ENCODE data around the gene SGK1. TPM values are rescaled to one million over a fixed set of nuclear protein-coding genes. Genes with fewer than 3 reads are reported as not detected.
"Not testable (repeated sequence)": the region's sequence is repeated elsewhere in the genome, so short reads cannot be mapped to it uniquely, and the experiment has no call there.

Gene SGK1
- total RNA-seq, 8 experiments from 2014 or later, result 4.2 to 377 (median 21.4) TPM

DNA sequence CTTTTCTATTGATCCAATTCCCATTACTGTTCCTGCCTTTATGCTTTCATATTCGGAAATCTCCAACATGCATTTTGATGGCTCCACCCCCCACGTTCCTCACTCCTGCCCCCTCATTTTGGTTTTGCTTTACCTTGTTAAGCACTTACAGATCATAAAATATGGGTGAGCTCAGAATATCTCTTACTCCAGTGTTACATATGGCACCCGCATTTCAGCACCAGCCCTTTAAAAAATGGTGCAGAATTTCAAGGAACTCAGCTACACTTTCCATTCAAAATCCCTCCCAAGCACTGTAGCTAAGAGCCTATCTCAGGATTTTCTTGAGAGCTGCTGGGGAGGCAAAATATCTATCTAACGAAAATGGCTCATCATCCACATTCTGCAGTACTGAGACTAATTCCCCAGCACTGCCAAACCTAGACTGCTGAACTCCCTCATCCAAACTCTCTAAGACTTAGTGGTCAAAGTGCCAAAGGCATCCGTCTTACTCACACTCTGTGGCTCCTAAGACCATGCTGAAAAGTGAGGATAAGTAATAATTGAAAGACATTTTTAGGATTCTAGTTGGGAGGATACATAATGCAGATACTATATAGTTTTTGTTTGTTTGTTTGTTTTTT, 7.8 kb downstream of the SGK1 start:
- 63 to 100% (median 83%) methylated on average over 1 to 4 of the region's 5 CpGs for WGBS, 10 experiments
- no peak overlapping the region for H3K4me3 ChIP-seq
- ATAC-seq (replicated peaks in 6 of 8), result no peak
- in situ Hi-C loops (cut with MboI; ENCODE audit: low pct_unique_long_range_greater_than_20kb in 2 of 9, low sequenced_read_pairs in 9 of 9, unreplicated experiment in 9 of 9), result no loop called here
- no peaks in the 10 kb centered on the region for H3K4me1 ChIP-seq (replicated peaks in 1 of 2)
- H3K27ac ChIP-seq, result no peak overlapping the region

DNA sequence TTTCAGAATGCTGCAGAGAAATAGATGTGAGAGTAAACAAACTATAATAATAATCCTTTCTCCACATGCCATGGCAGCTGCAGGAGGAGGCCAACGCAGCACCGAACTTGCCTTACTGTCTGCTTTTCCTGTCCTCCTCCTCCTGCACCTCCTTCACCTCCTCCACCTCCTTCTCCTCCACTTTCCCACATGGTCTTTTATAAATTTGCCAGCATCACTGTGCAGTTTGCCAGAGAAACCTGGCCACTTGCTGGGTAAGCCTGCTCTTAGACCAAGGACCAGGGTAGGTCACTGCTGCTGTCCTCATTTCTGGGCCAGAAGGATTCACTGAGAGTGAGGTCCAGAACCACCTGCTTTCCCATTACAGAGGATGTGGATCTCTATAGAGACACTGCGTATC, 8.7 kb downstream of the SGK1 start:
- 80 to 100% (median 91%) methylated on average over 1 to 3 of the region's 3 CpGs; no CpG with 5 or more reads in 4 of the 10 experiments for WGBS, 10 experiments
- Histone ChIP-seq H3K27ac (no peak overlapping the region), H3K4me3 (no peak overlapping the region), H3K4me1 (replicated peaks in 1 of 2) (no peaks in the 10 kb centered on the region)
- in situ Hi-C loops (cut with MboI; ENCODE audit: low pct_unique_long_range_greater_than_20kb in 2 of 9, low sequenced_read_pairs in 9 of 9, unreplicated experiment in 9 of 9), result no loop called here
- no peak for ATAC-seq (replicated peaks in 6 of 8)

DNA sequence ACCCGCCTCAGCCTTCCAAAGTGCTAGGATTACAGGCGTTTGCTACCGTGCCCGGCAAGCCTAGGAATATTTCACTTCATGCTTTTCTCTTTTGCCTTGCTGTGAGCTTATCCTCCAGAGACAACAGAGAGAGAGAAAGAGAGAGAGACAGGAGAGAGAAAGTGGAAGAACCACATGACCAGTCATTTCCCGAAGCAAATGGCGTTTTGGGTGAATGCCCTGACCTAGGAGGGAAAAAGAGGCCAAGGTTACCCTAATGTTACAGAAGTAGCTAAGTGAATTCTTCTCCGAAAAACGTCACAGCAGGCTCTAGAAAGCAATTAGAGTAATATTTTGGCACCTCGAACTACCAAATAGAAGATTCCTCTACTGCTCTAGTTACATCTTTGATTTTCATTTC, 9.1 kb downstream of the SGK1 start:
- ATAC-seq (replicated peaks in 6 of 8), result no peak
- Histone ChIP-seq H3K4me1 (replicated peaks in 1 of 2) (no peaks in the 10 kb centered on the region), H3K27ac (no peak overlapping the region), H3K4me3 (no peak overlapping the region)
- in situ Hi-C loops (cut with MboI; ENCODE audit: low pct_unique_long_range_greater_than_20kb in 2 of 9, low sequenced_read_pairs in 9 of 9, unreplicated experiment in 9 of 9), result no loop called here
- 66 to 100% (median 82%) methylated on average over 4 to 8 of the region's 9 CpGs; no CpG with 5 or more reads in 2 of the 10 experiments for WGBS, 10 experiments

DNA sequence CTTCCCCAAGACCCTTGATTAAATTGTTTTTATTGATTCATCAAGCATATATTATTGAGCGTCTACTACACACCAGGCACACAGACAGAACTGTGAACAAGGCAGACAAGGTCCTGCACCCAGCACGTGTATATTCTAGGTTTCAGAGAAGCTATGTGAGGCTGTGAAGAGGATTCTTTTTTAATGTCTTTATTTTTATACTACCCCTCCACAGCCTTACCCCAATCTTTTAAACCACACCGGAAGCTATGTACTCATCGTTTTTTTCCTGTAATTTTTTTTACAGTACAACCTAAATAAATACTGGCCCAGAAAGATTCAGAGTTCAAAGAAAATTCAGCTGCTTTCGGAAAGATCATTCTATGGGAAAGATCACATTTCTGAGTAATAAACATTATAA, 10.0 kb downstream of the SGK1 start:
- ATAC-seq (replicated peaks in 6 of 8), result no peak
- Histone ChIP-seq H3K4me1 (replicated peaks in 1 of 2) (no peaks in the 10 kb centered on the region), H3K4me3 (no peak overlapping the region), H3K27ac (no peak overlapping the region)
- 69 to 100% (median 81%) methylated on average over 1 to 5 of the region's 5 CpGs for WGBS, 10 experiments
- in situ Hi-C loops (cut with MboI; ENCODE audit: low pct_unique_long_range_greater_than_20kb in 2 of 9, low sequenced_read_pairs in 9 of 9, unreplicated experiment in 9 of 9), result no loop called here

DNA sequence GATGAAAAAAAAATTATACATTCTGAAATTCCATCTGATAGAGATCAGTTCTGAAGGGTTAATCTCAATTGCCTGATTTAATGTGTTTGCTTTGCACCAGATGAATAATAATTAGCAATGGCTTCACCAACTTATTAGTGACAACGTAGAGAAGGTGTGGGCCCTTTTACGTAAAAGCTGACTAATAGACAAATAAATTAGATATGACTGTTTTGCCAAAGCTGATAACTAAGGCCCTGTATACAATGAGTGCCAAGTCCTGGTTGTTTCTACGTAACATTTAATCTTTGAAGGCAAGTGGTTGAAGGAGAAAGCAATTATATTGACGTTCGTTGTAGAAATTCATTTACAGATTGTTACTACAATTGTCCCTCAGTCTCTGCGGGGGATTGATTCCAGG, 10.8 kb downstream of the SGK1 start:
- Histone ChIP-seq H3K4me1 (replicated peaks in 1 of 2) (no peaks in the 10 kb centered on the region), H3K27ac (no peak overlapping the region), H3K4me3 (no peak overlapping the region)
- 61 to 100% (median 94%) methylated on average over 1 to 6 of the region's 6 CpGs for WGBS, 10 experiments
- in situ Hi-C loops (cut with MboI; ENCODE audit: low pct_unique_long_range_greater_than_20kb in 2 of 9, low sequenced_read_pairs in 9 of 9, unreplicated experiment in 9 of 9), result no loop called here
- no peak for ATAC-seq (replicated peaks in 6 of 8)

DNA sequence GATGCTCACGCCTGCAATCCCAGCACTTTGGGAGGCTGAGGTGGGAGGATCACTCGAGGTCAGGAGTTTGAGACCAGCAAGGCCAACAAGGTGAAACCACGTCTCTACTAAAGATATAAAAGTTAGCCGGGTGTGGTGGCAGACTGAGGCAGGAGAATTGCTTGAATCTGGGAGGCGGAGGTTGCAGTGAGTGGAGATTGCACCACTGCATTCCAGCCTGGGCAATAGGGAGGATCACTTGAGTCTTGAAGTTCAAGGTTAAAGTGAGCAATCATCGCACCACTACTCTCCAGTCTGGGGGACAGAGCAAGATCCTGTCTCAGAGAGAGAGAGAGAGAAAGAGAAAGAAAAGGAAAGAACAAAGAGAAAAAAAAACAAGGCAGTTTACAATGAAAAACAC, 13.5 kb downstream of the SGK1 start:
- H3K4me3 ChIP-seq; in situ Hi-C loops (cut with MboI; ENCODE audit: low pct_unique_long_range_greater_than_20kb in 2 of 9, low sequenced_read_pairs in 9 of 9, unreplicated experiment in 9 of 9); H3K27ac ChIP-seq; H3K4me1 ChIP-seq (replicated peaks in 1 of 2): not testable (repeated sequence)
- 57 to 100% (median 84%) methylated on average over 1 to 6 of the region's 6 CpGs for WGBS, 10 experiments
- ATAC-seq (replicated peaks in 6 of 8), result peak in 1 of 8 experiments; percentile 32

DNA sequence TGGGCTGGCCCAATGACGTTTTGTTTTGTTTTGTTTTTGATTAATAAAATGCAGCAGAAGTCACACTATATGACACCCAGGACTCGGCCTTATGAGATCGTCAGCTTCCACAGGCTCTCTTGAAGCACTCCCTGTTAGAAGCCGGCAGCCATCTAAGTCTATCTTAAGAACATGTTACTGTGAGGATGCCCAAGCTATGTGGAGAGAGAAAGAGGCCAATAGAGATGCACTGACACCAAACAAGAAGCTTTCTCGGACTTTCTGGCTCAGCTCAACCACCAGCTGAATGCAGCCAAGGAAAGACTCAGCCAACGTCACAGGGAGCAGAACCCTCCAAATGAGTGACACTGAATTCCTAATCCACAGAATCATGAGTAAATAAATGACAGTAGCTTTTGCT, 14.0 kb downstream of the SGK1 start:
- no peak overlapping the region for H3K27ac ChIP-seq
- ATAC-seq (replicated peaks in 6 of 8), result no peak
- no peaks in the 10 kb centered on the region for H3K4me1 ChIP-seq (replicated peaks in 1 of 2)
- in situ Hi-C loops (cut with MboI; ENCODE audit: low pct_unique_long_range_greater_than_20kb in 2 of 9, low sequenced_read_pairs in 9 of 9, unreplicated experiment in 9 of 9), result no loop called here
- no peak overlapping the region for H3K4me3 ChIP-seq
- WGBS, 10 experiments, result 0 to 100% (median 64%) methylated on average over 1 to 6 of the region's 6 CpGs

DNA sequence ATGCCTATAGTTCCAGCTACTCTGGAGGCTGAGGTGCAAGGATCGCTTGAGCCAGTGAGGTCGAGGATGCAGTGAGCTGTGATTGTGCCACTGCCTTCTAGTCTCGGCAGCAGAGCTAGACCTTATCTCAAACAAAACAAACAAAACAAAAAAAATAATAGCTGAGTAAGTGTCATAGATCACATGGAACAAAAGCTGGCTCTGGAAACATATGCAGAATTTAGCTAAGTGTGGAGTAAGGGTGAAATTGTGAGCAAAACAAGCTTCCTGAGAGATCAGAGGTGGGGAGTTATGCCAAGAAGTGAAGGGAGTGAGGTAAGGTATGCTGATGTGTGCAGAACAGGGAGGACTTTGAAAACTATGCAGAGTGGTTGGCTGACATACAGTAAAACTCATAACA, 18.7 kb downstream of the SGK1 start:
- Histone ChIP-seq H3K4me1 (replicated peaks in 1 of 2) (no peaks in the 10 kb centered on the region), H3K27ac (no peak overlapping the region), H3K4me3 (no peak overlapping the region)
- 63 to 100% (median 85%) methylated on average over 1 to 3 of the region's 3 CpGs; no CpG with 5 or more reads in 2 of the 10 experiments for WGBS, 10 experiments
- ATAC-seq (replicated peaks in 6 of 8), result peak in 3 of 8 experiments; percentile 90 to 93 (median 92)
- in situ Hi-C loops (cut with MboI; ENCODE audit: low pct_unique_long_range_greater_than_20kb in 2 of 9, low sequenced_read_pairs in 9 of 9, unreplicated experiment in 9 of 9), result no loop called here

DNA sequence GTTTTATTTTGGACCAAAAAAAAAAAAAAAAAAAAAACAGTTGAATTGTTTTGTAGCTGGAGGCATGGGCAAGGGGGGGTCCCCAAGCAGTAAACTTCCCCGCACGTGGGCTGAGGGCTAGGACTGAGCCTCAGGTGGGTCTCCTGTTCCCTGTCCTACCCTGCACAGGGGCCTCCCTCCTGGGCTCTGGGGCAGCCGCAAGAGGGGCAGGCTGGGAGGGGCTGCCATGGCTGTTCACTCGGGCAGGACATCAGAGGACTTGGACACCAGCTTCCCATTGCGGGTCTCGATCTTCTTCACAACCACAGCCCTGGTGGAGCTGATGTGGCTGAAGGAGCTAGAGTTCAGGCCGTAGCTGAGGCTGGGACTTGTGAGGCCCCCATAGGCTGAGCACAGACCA, 21.1 kb downstream of the SGK1 start:
- in situ Hi-C loops (cut with MboI; ENCODE audit: low pct_unique_long_range_greater_than_20kb in 2 of 9, low sequenced_read_pairs in 9 of 9, unreplicated experiment in 9 of 9), result no loop called here
- Histone ChIP-seq H3K4me1 (replicated peaks in 1 of 2) (peaks cover 0 to 9% of the 10 kb centered on the region in 2 donors), H3K27ac (no peak overlapping the region), H3K4me3 (no peak overlapping the region)
- WGBS, 10 experiments, result 90 to 100% (median 100%) methylated on average over 2 to 6 of the region's 7 CpGs; no CpG with 5 or more reads in 5 of the 10 experiments
- ATAC-seq (replicated peaks in 6 of 8), result no peak

DNA sequence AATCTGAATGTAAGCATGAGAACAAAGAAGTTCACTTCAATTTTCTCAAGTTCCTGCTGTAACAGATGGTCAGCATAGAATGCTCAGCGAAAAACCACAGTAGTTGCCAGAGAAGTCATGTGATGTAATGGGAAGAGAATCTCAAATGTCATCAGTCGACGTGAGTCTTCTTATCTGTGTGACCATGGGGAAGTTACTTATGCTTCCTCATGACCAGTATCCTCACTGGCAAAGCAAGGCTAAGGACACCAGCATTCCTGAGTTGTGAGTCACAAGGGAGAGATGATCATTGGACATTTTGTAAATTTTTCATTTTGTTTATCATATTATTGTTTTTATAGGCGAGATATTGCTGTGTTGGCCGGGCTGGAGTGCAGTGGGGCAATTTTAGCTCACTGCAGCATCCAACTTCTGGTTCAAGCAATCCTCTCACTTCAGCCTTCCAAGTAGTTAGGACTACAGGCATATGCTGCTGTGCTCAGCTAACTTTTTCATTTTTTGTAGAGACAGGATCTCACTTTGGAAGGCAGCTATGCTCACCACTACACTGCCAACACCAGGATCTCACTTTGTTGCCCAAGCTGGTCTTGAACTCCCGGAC, 21.9 kb downstream of the SGK1 start:
- in situ Hi-C loops (cut with MboI; ENCODE audit: low pct_unique_long_range_greater_than_20kb in 2 of 9, low sequenced_read_pairs in 9 of 9, unreplicated experiment in 9 of 9), result no loop called here
- WGBS, 10 experiments, result 7 to 90% (median 54%) methylated on average over 3 to 5 of the region's 6 CpGs; no CpG with 5 or more reads in 2 of the 10 experiments
- Histone ChIP-seq H3K4me1 (replicated peaks in 1 of 2) (peaks cover 0 to 9% of the 10 kb centered on the region in 2 donors), H3K4me3 (no peak overlapping the region), H3K27ac (no peak overlapping the region)
- ATAC-seq (replicated peaks in 6 of 8), result peak in 7 of 8 experiments; percentile 26 to 80 (median 68)

DNA sequence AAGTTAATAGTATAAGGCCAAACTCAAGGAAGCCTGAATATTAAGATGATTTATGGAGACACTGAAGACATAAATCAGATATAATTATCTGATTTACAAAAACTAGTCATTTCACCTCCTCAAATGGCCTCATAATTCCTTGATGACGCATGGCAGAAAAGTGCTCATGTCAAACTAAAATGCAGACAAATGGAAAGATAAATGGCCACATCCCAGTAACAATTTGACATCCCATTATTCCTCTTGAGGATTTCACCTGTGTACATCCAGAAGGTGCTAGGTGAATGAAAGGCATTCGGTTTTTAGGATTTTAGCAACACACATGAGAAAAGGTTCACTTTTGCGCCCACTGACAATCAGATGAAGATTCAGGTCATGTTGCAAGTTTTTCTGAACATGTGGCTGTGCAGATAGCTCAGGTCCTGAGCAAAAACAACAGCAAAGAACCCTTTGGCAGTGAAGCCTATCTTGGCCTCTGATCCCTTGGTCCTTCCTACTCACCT, 24.2 kb downstream of the SGK1 start:
- ATAC-seq (replicated peaks in 6 of 8), result no peak
- Histone ChIP-seq H3K4me1 (replicated peaks in 1 of 2) (peaks cover 0 to 9% of the 10 kb centered on the region in 2 donors), H3K27ac (no peak overlapping the region), H3K4me3 (no peak overlapping the region)
- WGBS, 10 experiments, result 79 to 100% (median 93%) methylated on average over 1 to 3 of the region's 3 CpGs; no CpG with 5 or more reads in 2 of the 10 experiments
- in situ Hi-C loops (cut with MboI; ENCODE audit: low pct_unique_long_range_greater_than_20kb in 2 of 9, low sequenced_read_pairs in 9 of 9, unreplicated experiment in 9 of 9), result no loop called here

DNA sequence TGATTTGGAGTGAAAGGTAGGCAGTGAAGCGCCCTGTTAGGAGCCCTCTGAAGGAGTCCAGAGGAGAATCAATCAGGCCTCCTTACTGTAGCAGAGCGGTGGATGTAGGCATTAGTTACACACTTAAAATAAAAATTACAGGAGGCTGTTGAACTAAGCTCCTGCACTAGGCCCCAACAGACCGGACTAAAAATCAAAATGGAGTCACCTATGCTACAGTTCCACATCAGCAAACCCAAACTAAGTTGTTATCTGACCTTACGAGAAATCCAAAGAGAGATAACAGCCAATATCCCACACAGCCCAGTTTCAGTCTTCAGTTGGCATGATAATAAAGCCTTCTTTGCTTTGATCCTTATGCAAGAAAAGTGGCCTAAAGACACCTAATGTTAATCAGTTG, 26.8 kb downstream of the SGK1 start:
- Histone ChIP-seq H3K27ac (no peak overlapping the region), H3K4me3 (no peak overlapping the region), H3K4me1 (replicated peaks in 1 of 2) (peaks cover 0 to 9% of the 10 kb centered on the region in 2 donors)
- 80 to 100% (median 91%) methylated on average over 1 to 4 of the region's 4 CpGs; no CpG with 5 or more reads in 1 of the 10 experiments for WGBS, 10 experiments
- no peak for ATAC-seq (replicated peaks in 6 of 8)
- in situ Hi-C loops (cut with MboI; ENCODE audit: low pct_unique_long_range_greater_than_20kb in 2 of 9, low sequenced_read_pairs in 9 of 9, unreplicated experiment in 9 of 9), result no loop called here

DNA sequence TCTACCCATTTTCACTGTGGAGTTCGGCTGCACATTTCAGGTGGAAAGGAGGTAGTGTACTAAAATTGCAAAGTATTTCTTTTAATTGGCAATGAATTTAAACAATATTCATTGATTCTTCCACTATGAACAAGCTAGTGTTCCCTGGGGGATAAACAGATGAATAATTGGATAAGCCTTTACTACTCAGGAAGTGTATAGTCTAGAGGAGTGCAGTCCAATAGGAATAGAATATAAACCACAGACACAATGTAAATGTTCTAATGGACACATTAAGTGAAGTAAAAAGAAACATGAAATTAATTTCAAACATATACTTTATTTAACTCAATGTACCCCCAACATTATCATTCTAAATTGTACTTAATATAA, 28.7 kb downstream of the SGK1 start:
- Histone ChIP-seq H3K4me1 (replicated peaks in 1 of 2) (peaks cover 0 to 9% of the 10 kb centered on the region in 2 donors), H3K27ac (no peak overlapping the region), H3K4me3 (no peak overlapping the region)
- WGBS, 10 experiments, result 56 to 100% (median 86%) methylated on average over 1 of the region's 1 CpG; no CpG with 5 or more reads in 5 of the 10 experiments
- ATAC-seq (replicated peaks in 6 of 8), result no peak
- in situ Hi-C loops (cut with MboI; ENCODE audit: low pct_unique_long_range_greater_than_20kb in 2 of 9, low sequenced_read_pairs in 9 of 9, unreplicated experiment in 9 of 9), result no loop called here
